MM.1S (cell line): ENCODE results near the gene ALKBH2.

Source experiments
- CTCF ChIP-seq: fragments of 300-600 bp; sonication (generic); IDR thresholded peaks from 2 replicates; pipeline ENCODE4 v1.5.1; 2016; ENCODE audit warnings: antibody characterized with exemption, low read length, mixed read lengths
- EZH2 ChIP-seq: fragments of 300-600 bp; sonication (generic); optimal IDR thresholded peaks from 2 replicates; pipeline ENCODE3; 2017; ENCODE audit warnings: low read depth, mild to moderate bottlenecking, antibody characterized with exemption, low read length, mixed read lengths
- EZH2phosphoT487 ChIP-seq: fragments of 300-600 bp; sonication (generic); IDR thresholded peaks from 2 replicates; pipeline ENCODE4 v1.6.1; 2018; ENCODE audit warnings: antibody characterized with exemption, low read length

GRCh38 chr12:109100741-109101140 is 7.5 kb upstream of the ALKBH2 start:
- TF ChIP-seq CTCF (no peak), EZH2 (no peak), EZH2phosphoT487 (no peak)
